Activated CD4-positive, alpha-beta T cell treated with anti-CD3 and anti-CD28 coated beads for 48 hours (primary cell): ENCODE measurements around the gene PLAU.
"Not testable (repeated sequence)": the region's sequence is repeated elsewhere in the genome, so short reads cannot be mapped to it uniquely, and the experiment has no call there.

ENCODE experiments used
- DNase-seq: peaks from one replicate; pipeline ENCODE4 v3.0.0-alpha.2; 2020

Gene PLAU

GRCh38 chr10:73923935-73924598 lies 13.1 kb downstream of the PLAU start:
- no peak for DNase-seq

- DNase-seq, result no peak
Measured at GRCh38 chr10:73924935-73925334, 14.0 kb downstream of the PLAU start.

GRCh38 chr10:73925539-73925938 lies 14.6 kb downstream of the PLAU start:
- DNase-seq, result no peak

GRCh38 chr10:73926152-73926764 lies 15.3 kb downstream of the PLAU start:
- no peak for DNase-seq

GRCh38 chr10:73930630-73931327 lies 19.8 kb downstream of the PLAU start:
- DNase-seq, result not testable (repeated sequence)

- DNase-seq, result peak; percentile 72
Measured at GRCh38 chr10:73931767-73932619, 21.1 kb downstream of the PLAU start.

GRCh38 chr10:73932620-73933112 lies 21.7 kb downstream of the PLAU start:
- no peak for DNase-seq

- no peak for DNase-seq
Measured at GRCh38 chr10:73934074-73934473, 23.1 kb downstream of the PLAU start.

- no peak for DNase-seq
Measured at GRCh38 chr10:73935895-73936294, 25.0 kb downstream of the PLAU start.

GRCh38 chr10:73937333-73938043 lies 26.6 kb downstream of the PLAU start:
- no peak for DNase-seq

GRCh38 chr10:73940634-73941221 lies 29.8 kb downstream of the PLAU start:
- peak; percentile 89 for DNase-seq

- DNase-seq, result no peak
Measured at GRCh38 chr10:73941300-73941699, 30.4 kb downstream of the PLAU start.

- no peak for DNase-seq
Measured at GRCh38 chr10:73944356-73945100, 33.6 kb downstream of the PLAU start.

GRCh38 chr10:73946253-73947145 lies 35.6 kb downstream of the PLAU start:
- DNase-seq, result no peak

GRCh38 chr10:73948947-73949633 lies 38.2 kb downstream of the PLAU start:
- DNase-seq, result no peak

- no peak for DNase-seq
Measured at GRCh38 chr10:73950155-73950948, 39.4 kb downstream of the PLAU start.

GRCh38 chr10:73953665-73954064 lies 42.7 kb downstream of the PLAU start:
- no peak for DNase-seq

GRCh38 chr10:73954737-73955136 lies 43.8 kb downstream of the PLAU start:
- DNase-seq, result no peak

- DNase-seq, result no peak
Measured at GRCh38 chr10:73955719-73956118, 44.8 kb downstream of the PLAU start.
